SK-N-SH (cell line): ENCODE measurements around the gene PLEKHB1.

ENCODE experiments used
- CTCF ChIP-seq: fragments of 200-600 bp; sonication (generic); IDR thresholded peaks from 2 replicates; pipeline ENCODE4 v1.6.1; 2017; ENCODE audit warnings: antibody characterized with exemption, mild to moderate bottlenecking, moderate library complexity
- EZH2phosphoT487 ChIP-seq: fragments of 200-600 bp; sonication (generic); IDR thresholded peaks from 2 replicates; pipeline ENCODE4 v1.6.1; 2017; ENCODE audit warnings: low read depth, mixed run types, mild to moderate bottlenecking, antibody characterized with exemption, moderate library complexity, borderline replicate concordance
- FOSL2 ChIP-seq: IDR thresholded peaks from 2 replicates; pipeline ENCODE4 v1.4.0; 2012; ENCODE audit warnings: low read depth, mild to moderate bottlenecking, moderate library complexity, borderline replicate concordance
- MAX ChIP-seq: IDR thresholded peaks from 2 replicates; pipeline ENCODE4 v1.4.0; 2012; ENCODE audit warnings: low read depth
- POLR2AphosphoS5 ChIP-seq: IDR thresholded peaks from 2 replicates; pipeline ENCODE4 v1.6.1; 2012; ENCODE audit warnings: low read depth, low read length
- RCOR1 ChIP-seq: fragments of 150-350 bp; IDR thresholded peaks from 2 replicates; pipeline ENCODE4 v1.6.1; 2017; ENCODE audit warnings: antibody characterized with exemption, low read length
- REST ChIP-seq: IDR thresholded peaks from 2 replicates; pipeline ENCODE4 v1.6.1; 2012; ENCODE audit warnings: mild to moderate bottlenecking, low read depth, low read length, moderate library complexity
- SIN3A ChIP-seq: IDR thresholded peaks from 2 replicates; pipeline ENCODE4 v1.6.1; 2012; ENCODE audit warnings: low read depth, mild to moderate bottlenecking, low read length, moderate library complexity, borderline replicate concordance
- USF2 ChIP-seq: fragments of 150-350 bp; IDR thresholded peaks from 2 replicates; pipeline ENCODE4 v1.6.1; 2017; ENCODE audit warnings: antibody characterized with exemption, low read length, low read depth, borderline replicate concordance
- YY1 ChIP-seq: IDR thresholded peaks from 2 replicates; pipeline ENCODE4 v1.4.0; 2012; ENCODE audit warnings: low read depth, mild to moderate bottlenecking

GRCh38 chr11:73671701-73672100, 25.3 kb downstream of the PLEKHB1 start:
- TF ChIP-seq EZH2phosphoT487 (no peak), CTCF (no peak), POLR2AphosphoS5 (no peak), USF2 (no peak), FOSL2 (no peak), SIN3A (no peak), YY1 (no peak), REST (no peak), RCOR1 (no peak), MAX (no peak)
